ENCODE measurements around the gene PTPN14.

PTPN14 gene

DNA sequence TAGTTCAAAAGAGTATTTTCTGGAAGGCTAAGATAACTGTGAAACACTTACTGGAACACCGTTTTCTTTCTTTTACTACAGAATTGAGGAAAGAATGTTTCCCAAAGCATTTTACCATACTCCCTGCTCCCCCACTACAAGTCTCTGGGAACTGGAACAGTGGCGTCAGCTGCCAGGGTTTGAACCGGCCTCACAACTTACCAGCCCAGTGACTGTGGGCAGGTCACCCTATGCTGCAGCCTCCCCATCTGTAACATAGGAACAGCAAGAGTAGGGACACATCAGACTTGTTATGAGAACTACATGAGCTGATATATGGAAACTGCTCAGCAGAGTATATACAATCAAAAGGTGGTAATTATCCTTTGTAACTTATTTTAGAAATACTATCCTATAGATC, 91.5 kb downstream of the PTPN14 start:
- no peaks in the 10 kb centered on the region for H3K9me3 ChIP-seq (replicated peaks; ENCODE audit: insufficient read depth, low read length)
- no peaks in the 10 kb centered on the region for H3K4me1 ChIP-seq (ENCODE audit: low read length)
- no peaks in the 10 kb centered on the region for H3K79me2 ChIP-seq (ENCODE audit: low read length)
- TF ChIP-seq EZH2phosphoT487 (IDR thresholded peaks at IDR 0.05; ENCODE audit: low read length) (no peak), CTCF (IDR thresholded peaks at IDR 0.05; ENCODE audit: low read length) (no peak), EZH2 (optimal IDR thresholded peaks at IDR 0.05; ENCODE audit: low read depth, low read length) (no peak)
- no peaks in the 10 kb centered on the region for H4K20me1 ChIP-seq (ENCODE audit: insufficient read depth, low read length)
- no peak for DNase-seq
- no peaks in the 10 kb centered on the region for H3K27me3 ChIP-seq (replicated peaks; ENCODE audit: insufficient read depth, low read length)
- H3K27ac ChIP-seq (ENCODE audit: low read length) = no peak overlapping the region
- H3K9ac ChIP-seq (ENCODE audit: low read length) = no peak overlapping the region
- no peak overlapping the region for H3K4me3 ChIP-seq (ENCODE audit: low read length)
- H3K9me2 ChIP-seq (replicated peaks; ENCODE audit: insufficient read depth, low read length) = no peaks in the 10 kb centered on the region
- H3K4me2 ChIP-seq (ENCODE audit: low read depth, low read length) = no peak overlapping the region
- H3K36me3 ChIP-seq (replicated peaks; ENCODE audit: insufficient read depth, low read length) = no peaks in the 10 kb centered on the region
- H2AFZ ChIP-seq (ENCODE audit: low read length) = no peak overlapping the region
- H3F3A ChIP-seq (ENCODE audit: insufficient read depth, low read length) = no peaks in the 10 kb centered on the region

GRCh38 chr1:214458541-214458940, 92.9 kb downstream of the PTPN14 start:
- H3K79me2 ChIP-seq (ENCODE audit: low read length) = no peaks in the 10 kb centered on the region
- no peaks in the 10 kb centered on the region for H3K27me3 ChIP-seq (replicated peaks; ENCODE audit: insufficient read depth, low read length)
- H3K9me3 ChIP-seq (replicated peaks; ENCODE audit: insufficient read depth, low read length) = no peaks in the 10 kb centered on the region
- H3K9ac ChIP-seq (ENCODE audit: low read length) = no peak overlapping the region
- H3K4me3 ChIP-seq (ENCODE audit: low read length) = no peak overlapping the region
- no peak overlapping the region for H3K27ac ChIP-seq (ENCODE audit: low read length)
- no peak overlapping the region for H2AFZ ChIP-seq (ENCODE audit: low read length)
- DNase-seq = no peak
- H3K36me3 ChIP-seq (replicated peaks; ENCODE audit: insufficient read depth, low read length) = no peaks in the 10 kb centered on the region
- H4K20me1 ChIP-seq (ENCODE audit: insufficient read depth, low read length) = no peaks in the 10 kb centered on the region
- H3K4me1 ChIP-seq (ENCODE audit: low read length) = no peaks in the 10 kb centered on the region
- no peak for TF ChIP-seq EZH2phosphoT487 (IDR thresholded peaks at IDR 0.05; ENCODE audit: low read length)
- no peak for TF ChIP-seq EZH2 (optimal IDR thresholded peaks at IDR 0.05; ENCODE audit: low read depth, low read length)
- TF ChIP-seq CTCF (IDR thresholded peaks at IDR 0.05; ENCODE audit: low read length) = no peak
- H3K9me2 ChIP-seq (replicated peaks; ENCODE audit: insufficient read depth, low read length) = no peaks in the 10 kb centered on the region
- no peaks in the 10 kb centered on the region for H3F3A ChIP-seq (ENCODE audit: insufficient read depth, low read length)
- H3K4me2 ChIP-seq (ENCODE audit: low read depth, low read length) = no peak overlapping the region

- Histone ChIP-seq H3K27me3 (replicated peaks; ENCODE audit: insufficient read depth, low read length) (no peaks in the 10 kb centered on the region), H3F3A (ENCODE audit: insufficient read depth, low read length) (no peaks in the 10 kb centered on the region), H3K4me1 (ENCODE audit: low read length) (no peaks in the 10 kb centered on the region), H2AFZ (ENCODE audit: low read length) (no peak overlapping the region), H3K9me3 (replicated peaks; ENCODE audit: insufficient read depth, low read length) (no peaks in the 10 kb centered on the region), H3K79me2 (ENCODE audit: low read length) (no peaks in the 10 kb centered on the region), H3K4me2 (ENCODE audit: low read depth, low read length) (no peak overlapping the region), H3K36me3 (replicated peaks; ENCODE audit: insufficient read depth, low read length) (no peaks in the 10 kb centered on the region), H3K9me2 (replicated peaks; ENCODE audit: insufficient read depth, low read length) (no peaks in the 10 kb centered on the region), H3K27ac (ENCODE audit: low read length) (no peak overlapping the region), H4K20me1 (ENCODE audit: insufficient read depth, low read length) (no peaks in the 10 kb centered on the region), H3K9ac (ENCODE audit: low read length) (no peak overlapping the region), H3K4me3 (ENCODE audit: low read length) (no peak overlapping the region)
- TF ChIP-seq EZH2 (optimal IDR thresholded peaks at IDR 0.05; ENCODE audit: low read depth, low read length) = no peak
- TF ChIP-seq CTCF (IDR thresholded peaks at IDR 0.05; ENCODE audit: low read length) = no peak
- no peak for TF ChIP-seq EZH2phosphoT487 (IDR thresholded peaks at IDR 0.05; ENCODE audit: low read length)
- DNase-seq = no peak
These were observed 95.2 kb downstream of the PTPN14 start for GRCh38 chr1:214455971-214456867.
